Fibroblast of skin of scalp (primary cell): Measurements from ENCODE around the gene KIFC3.
"Not testable (repeated sequence)": the region's sequence is repeated elsewhere in the genome, so short reads cannot be mapped to it uniquely, and the experiment has no call there.

ENCODE experiments used
- DNase-seq: peaks from one replicate; pipeline ENCODE4 v3.0.0-alpha.2; 2013

The KIFC3 gene

GRCh38 chr16:57752203-57752580 lies 50.1 kb downstream of the KIFC3 start:
- no peak for DNase-seq

GRCh38 chr16:57751539-57752202 lies 50.6 kb downstream of the KIFC3 start:
- DNase-seq: no peak

- no peak for DNase-seq
These were observed 51.3 kb downstream of the KIFC3 start for GRCh38 chr16:57750796-57751538.

- DNase-seq: no peak
These were observed 52.3 kb downstream of the KIFC3 start for GRCh38 chr16:57749856-57750452.

GRCh38 chr16:57749101-57749692 lies 53.1 kb downstream of the KIFC3 start:
- no peak for DNase-seq

GRCh38 chr16:57748596-57748995 lies 53.7 kb downstream of the KIFC3 start:
- DNase-seq: no peak

GRCh38 chr16:57747996-57748395 lies 54.3 kb downstream of the KIFC3 start:
- DNase-seq: no peak

GRCh38 chr16:57747496-57747895 lies 54.8 kb downstream of the KIFC3 start:
- no peak for DNase-seq

GRCh38 chr16:57747091-57747490 lies 55.2 kb downstream of the KIFC3 start:
- no peak for DNase-seq

- not testable (repeated sequence) for DNase-seq
These were observed 56.0 kb downstream of the KIFC3 start for GRCh38 chr16:57746316-57746715.

GRCh38 chr16:57745768-57746167 lies 56.5 kb downstream of the KIFC3 start:
- DNase-seq: no peak

- no peak for DNase-seq
These were observed 57.7 kb downstream of the KIFC3 start for GRCh38 chr16:57744642-57744903.

- no peak for DNase-seq
These were observed 58.2 kb downstream of the KIFC3 start for GRCh38 chr16:57743886-57744641.

GRCh38 chr16:57743458-57743857 lies 58.8 kb downstream of the KIFC3 start:
- DNase-seq: no peak

GRCh38 chr16:57742543-57742942 lies 59.7 kb downstream of the KIFC3 start:
- no peak for DNase-seq

- no peak for DNase-seq
These were observed 60.6 kb downstream of the KIFC3 start for GRCh38 chr16:57741660-57742191.

- DNase-seq: no peak
These were observed 61.7 kb downstream of the KIFC3 start for GRCh38 chr16:57740423-57741071.

GRCh38 chr16:57739756-57740422 lies 62.4 kb downstream of the KIFC3 start:
- no peak for DNase-seq

GRCh38 chr16:57738844-57739243 lies 63.4 kb downstream of the KIFC3 start:
- no peak for DNase-seq

- DNase-seq: peak; percentile 78
These were observed 65.6 kb downstream of the KIFC3 start for GRCh38 chr16:57736419-57737351.
